Measurements from ENCODE around the gene GALNT13.

- no peak for TF ChIP-seq CTCF (IDR thresholded peaks at IDR 0.05; ENCODE audit: insufficient read depth, low read depth, low read length)
- no peak for TF ChIP-seq EZH2 (IDR thresholded peaks at IDR 0.05; ENCODE audit: insufficient read depth, low read length)
These were observed 608.8 kb downstream of the GALNT13 start for GRCh38 chr2:154480521-154480920.
